HepG2 (cell line): ENCODE data around the gene SPHK1. TPM values are rescaled to one million over a fixed set of nuclear protein-coding genes. Genes with fewer than 3 reads are reported as not detected.
A peak's percentile ranks its signal among the peaks of the same experiment; 100 is the strongest.

Source experiments
- GATAD1 ChIP-seq: IDR thresholded peaks from 2 replicates; pipeline ENCODE4 v1.6.1; 2016; ENCODE audit warnings: missing genetic modification reagents, missing compliant biosample characterization
- GATAD2A ChIP-seq: IDR thresholded peaks from 2 replicates; pipeline ENCODE4 v1.6.1; 2016
- KAT2B ChIP-seq: fragments of 150-350 bp; IDR thresholded peaks from 2 replicates; pipeline ENCODE4 v1.6.1; 2014; ENCODE audit warnings: low read depth, low read length, borderline replicate concordance
- MBD4 ChIP-seq: IDR thresholded peaks from 2 replicates; pipeline ENCODE4 v1.6.1; 2012; ENCODE audit warnings: low read length, inconsistent platforms, borderline replicate concordance
- POLR2A ChIP-seq, 2 experiments: IDR thresholded peaks; 2 replicates each; pipeline ENCODE4 v1.6.1; 2011; ENCODE audit warnings: low read depth in 2 of 2, low read length in 2 of 2, mild to moderate bottlenecking in 1 of 2, moderate library complexity in 1 of 2; ENCODE audit not compliant: insufficient read depth in 1 of 2
- RBM22 ChIP-seq: fragments of 200-400 bp; formaldehyde crosslinking; optimal IDR thresholded peaks from 2 replicates; pipeline ENCODE3; 2017; ENCODE audit warnings: mild to moderate bottlenecking, low read length, moderate library complexity
- TAF15 ChIP-seq: fragments of 200-400 bp; formaldehyde crosslinking; IDR thresholded peaks from one replicate; pipeline ENCODE4 v1.6.1; 2018; ENCODE audit warnings: mild to moderate bottlenecking, low read depth, low read length; ENCODE audit not compliant: poor library complexity, severe bottlenecking
- ZNF446 ChIP-seq: sonication (generic); formaldehyde crosslinking; IDR thresholded peaks from 2 replicates; pipeline ENCODE4 v1.5.0; 2020; ENCODE audit warnings: mild to moderate bottlenecking, missing genetic modification reagents
- ZNF614 ChIP-seq: IDR thresholded peaks from 2 replicates; pipeline ENCODE4 v1.6.1; 2018; ENCODE audit warnings: missing biosample characterization, missing genetic modification reagents, inconsistent platforms, borderline replicate concordance
- polyA plus RNA-seq, 8 experiments: library from polyadenylated mRNA; depleted of rRNA in 3 of 8; stranded (reverse) in 7 of 8; unstranded in 1 of 8; fragments of >200 nt; fragmentation: Illumina TruSeq in 4 of 8; extraction: Trizol in 4 of 8; gene quantifications; 2 replicates each; pipeline versions ENCODE4 v1.2.1 to v1.2.3, GENCODE V29; 2011 to 2016; ENCODE audit warnings: low read depth in 4 of 8, missing spikeins in 1 of 8, mixed read lengths in 1 of 8; ENCODE audit not compliant: insufficient read depth in 1 of 8
- total RNA-seq, 5 experiments: library from RNA; depleted of rRNA; stranded (reverse); fragments of >200 nt; fragmentation: Illumina TruSeq; extraction: Trizol; gene quantifications; 2 replicates each; pipeline ENCODE4 v1.2.3, GENCODE V29; 2016; ENCODE audit warnings: low read depth in 1 of 5
- TF ChIP-seq, protein P1 (sequence below): sonication (generic); formaldehyde crosslinking; IDR thresholded peaks from 2 replicates; pipeline ENCODE4 v1.4.0; 2020; ENCODE audit warnings: mild to moderate bottlenecking, missing genetic modification reagents
- TF ChIP-seq, protein P2 (sequence below): IDR thresholded peaks from 2 replicates; pipeline ENCODE4 v1.6.1; 2018; ENCODE audit warnings: missing genetic modification reagents, mild to moderate bottlenecking, missing compliant biosample characterization
- TF ChIP-seq, protein P3 (sequence below): sonication (generic); formaldehyde crosslinking; IDR thresholded peaks from 2 replicates; pipeline ENCODE4 v1.4.0; 2020; ENCODE audit warnings: mild to moderate bottlenecking, missing genetic modification reagents, borderline replicate concordance
- TF ChIP-seq, protein P4 (sequence below): IDR thresholded peaks from 2 replicates; pipeline ENCODE4 v1.6.1; 2016; ENCODE audit warnings: low read depth
- TF ChIP-seq, protein P5 (sequence below): sonication (generic); formaldehyde crosslinking; IDR thresholded peaks from 2 replicates; pipeline ENCODE4 v1.4.0; 2020; ENCODE audit warnings: mild to moderate bottlenecking, missing genetic modification reagents
- TF ChIP-seq, protein P6 (sequence below): sonication (generic); formaldehyde crosslinking; IDR thresholded peaks from 2 replicates; pipeline ENCODE4 v1.8.0; 2022; ENCODE audit warnings: missing genetic modification reagents, mild to moderate bottlenecking, inconsistent platforms, borderline replicate concordance

The SPHK1 gene
- total and polyA plus RNA-seq, 2 of the 13 experiments (the other 11 are each of a cell fraction or from before 2014, with no cell fraction given): 129 to 160 TPM

DNA sequence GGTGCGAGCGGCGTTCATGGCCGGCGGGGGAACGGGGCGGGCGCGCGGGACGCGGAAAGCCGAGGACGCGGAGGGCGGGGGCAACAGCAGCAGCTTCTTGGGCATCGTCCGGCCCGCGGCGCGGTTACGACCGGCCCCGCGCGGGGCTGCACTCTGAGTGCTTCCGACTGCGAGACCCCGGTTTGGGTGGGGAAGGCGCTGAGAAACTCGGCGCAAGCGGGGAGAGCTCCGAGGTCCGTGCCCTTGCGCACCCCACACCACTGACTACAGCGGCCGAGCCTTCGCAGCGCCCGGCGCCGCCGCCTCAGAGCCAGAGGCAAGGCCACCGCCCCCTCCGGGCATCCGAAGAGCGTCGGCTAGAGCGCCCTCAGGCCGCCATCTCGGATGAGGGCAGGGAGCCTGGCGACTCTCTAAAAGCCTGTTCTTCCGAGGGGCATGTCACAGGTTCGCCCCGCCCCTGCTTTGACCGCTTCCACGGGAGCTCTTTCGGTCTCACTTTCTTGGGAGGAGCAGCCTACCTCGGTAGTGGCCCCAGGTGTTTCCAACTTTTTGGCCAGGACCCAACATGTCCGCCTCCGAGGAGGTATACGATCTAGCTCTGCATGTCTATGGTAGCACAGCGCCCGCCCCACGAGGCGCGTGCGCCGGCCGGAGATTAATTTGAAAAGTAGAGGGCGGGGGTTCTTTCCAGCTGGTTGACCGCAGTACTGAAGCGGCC, 30.7 kb upstream of the SPHK1 start, which contains the start of gene PRPSAP1 (continued):
- TF ChIP-seq, protein P1, sequence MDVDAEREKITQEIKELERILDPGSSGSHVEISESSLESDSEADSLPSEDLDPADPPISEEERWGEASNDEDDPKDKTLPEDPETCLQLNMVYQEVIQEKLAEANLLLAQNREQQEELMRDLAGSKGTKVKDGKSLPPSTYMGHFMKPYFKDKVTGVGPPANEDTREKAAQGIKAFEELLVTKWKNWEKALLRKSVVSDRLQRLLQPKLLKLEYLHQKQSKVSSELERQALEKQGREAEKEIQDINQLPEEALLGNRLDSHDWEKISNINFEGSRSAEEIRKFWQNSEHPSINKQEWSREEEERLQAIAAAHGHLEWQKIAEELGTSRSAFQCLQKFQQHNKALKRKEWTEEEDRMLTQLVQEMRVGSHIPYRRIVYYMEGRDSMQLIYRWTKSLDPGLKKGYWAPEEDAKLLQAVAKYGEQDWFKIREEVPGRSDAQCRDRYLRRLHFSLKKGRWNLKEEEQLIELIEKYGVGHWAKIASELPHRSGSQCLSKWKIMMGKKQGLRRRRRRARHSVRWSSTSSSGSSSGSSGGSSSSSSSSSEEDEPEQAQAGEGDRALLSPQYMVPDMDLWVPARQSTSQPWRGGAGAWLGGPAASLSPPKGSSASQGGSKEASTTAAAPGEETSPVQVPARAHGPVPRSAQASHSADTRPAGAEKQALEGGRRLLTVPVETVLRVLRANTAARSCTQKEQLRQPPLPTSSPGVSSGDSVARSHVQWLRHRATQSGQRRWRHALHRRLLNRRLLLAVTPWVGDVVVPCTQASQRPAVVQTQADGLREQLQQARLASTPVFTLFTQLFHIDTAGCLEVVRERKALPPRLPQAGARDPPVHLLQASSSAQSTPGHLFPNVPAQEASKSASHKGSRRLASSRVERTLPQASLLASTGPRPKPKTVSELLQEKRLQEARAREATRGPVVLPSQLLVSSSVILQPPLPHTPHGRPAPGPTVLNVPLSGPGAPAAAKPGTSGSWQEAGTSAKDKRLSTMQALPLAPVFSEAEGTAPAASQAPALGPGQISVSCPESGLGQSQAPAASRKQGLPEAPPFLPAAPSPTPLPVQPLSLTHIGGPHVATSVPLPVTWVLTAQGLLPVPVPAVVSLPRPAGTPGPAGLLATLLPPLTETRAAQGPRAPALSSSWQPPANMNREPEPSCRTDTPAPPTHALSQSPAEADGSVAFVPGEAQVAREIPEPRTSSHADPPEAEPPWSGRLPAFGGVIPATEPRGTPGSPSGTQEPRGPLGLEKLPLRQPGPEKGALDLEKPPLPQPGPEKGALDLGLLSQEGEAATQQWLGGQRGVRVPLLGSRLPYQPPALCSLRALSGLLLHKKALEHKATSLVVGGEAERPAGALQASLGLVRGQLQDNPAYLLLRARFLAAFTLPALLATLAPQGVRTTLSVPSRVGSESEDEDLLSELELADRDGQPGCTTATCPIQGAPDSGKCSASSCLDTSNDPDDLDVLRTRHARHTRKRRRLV (CRISPR knock-in tag): peak; percentile 96
- TF ChIP-seq KAT2B: no peak
- peak; percentile 56 for TF ChIP-seq RBM22
- peak; percentile 92 for TF ChIP-seq ZNF614
- no peak for TF ChIP-seq MBD4
- TF ChIP-seq GATAD1 (CRISPR knock-in tag): peak; percentile 88
- TF ChIP-seq POLR2A (IDR thresholded peaks at IDR 0.05; ENCODE audit: insufficient read depth in 1 of 2, low read depth in 2 of 2, low read length in 2 of 2): peak; percentile 98 to 100
- TF ChIP-seq, protein P2, sequence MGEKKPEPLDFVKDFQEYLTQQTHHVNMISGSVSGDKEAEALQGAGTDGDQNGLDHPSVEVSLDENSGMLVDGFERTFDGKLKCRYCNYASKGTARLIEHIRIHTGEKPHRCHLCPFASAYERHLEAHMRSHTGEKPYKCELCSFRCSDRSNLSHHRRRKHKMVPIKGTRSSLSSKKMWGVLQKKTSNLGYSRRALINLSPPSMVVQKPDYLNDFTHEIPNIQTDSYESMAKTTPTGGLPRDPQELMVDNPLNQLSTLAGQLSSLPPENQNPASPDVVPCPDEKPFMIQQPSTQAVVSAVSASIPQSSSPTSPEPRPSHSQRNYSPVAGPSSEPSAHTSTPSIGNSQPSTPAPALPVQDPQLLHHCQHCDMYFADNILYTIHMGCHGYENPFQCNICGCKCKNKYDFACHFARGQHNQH (CRISPR knock-in tag): peak; percentile 88; the same call in 1 of the 2 replicates
- TF ChIP-seq, protein P3, sequence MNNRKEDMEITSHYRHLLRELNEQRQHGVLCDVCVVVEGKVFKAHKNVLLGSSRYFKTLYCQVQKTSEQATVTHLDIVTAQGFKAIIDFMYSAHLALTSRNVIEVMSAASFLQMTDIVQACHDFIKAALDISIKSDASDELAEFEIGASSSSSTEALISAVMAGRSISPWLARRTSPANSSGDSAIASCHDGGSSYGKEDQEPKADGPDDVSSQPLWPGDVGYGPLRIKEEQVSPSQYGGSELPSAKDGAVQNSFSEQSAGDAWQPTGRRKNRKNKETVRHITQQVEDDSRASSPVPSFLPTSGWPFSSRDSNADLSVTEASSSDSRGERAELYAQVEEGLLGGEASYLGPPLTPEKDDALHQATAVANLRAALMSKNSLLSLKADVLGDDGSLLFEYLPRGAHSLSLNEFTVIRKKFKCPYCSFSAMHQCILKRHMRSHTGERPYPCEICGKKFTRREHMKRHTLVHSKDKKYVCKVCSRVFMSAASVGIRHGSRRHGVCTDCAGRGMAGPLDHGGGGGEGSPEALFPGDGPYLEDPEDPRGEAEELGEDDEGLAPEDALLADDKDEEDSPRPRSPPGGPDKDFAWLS (CRISPR knock-in tag): peak; percentile 23; the same call in 1 of the 2 replicates
- TF ChIP-seq ZNF446 (CRISPR knock-in tag): 0 out of 2 replicates have a peak, but pooled peaks have one; percentile 57
- TF ChIP-seq GATAD2A: peak; percentile 76
- TF ChIP-seq, protein P4, sequence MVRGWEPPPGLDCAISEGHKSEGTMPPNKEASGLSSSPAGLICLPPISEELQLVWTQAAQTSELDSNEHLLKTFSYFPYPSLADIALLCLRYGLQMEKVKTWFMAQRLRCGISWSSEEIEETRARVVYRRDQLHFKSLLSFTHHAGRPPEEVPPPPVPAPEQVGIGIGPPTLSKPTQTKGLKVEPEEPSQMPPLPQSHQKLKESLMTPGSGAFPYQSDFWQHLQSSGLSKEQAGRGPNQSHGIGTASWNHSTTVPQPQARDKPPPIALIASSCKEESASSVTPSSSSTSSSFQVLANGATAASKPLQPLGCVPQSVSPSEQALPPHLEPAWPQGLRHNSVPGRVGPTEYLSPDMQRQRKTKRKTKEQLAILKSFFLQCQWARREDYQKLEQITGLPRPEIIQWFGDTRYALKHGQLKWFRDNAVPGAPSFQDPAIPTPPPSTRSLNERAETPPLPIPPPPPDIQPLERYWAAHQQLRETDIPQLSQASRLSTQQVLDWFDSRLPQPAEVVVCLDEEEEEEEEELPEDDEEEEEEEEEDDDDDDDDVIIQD (CRISPR knock-in tag): 0 out of 2 replicates have a peak, but pooled peaks have one; percentile 24
- TF ChIP-seq TAF15: no peak
- TF ChIP-seq, protein P5, sequence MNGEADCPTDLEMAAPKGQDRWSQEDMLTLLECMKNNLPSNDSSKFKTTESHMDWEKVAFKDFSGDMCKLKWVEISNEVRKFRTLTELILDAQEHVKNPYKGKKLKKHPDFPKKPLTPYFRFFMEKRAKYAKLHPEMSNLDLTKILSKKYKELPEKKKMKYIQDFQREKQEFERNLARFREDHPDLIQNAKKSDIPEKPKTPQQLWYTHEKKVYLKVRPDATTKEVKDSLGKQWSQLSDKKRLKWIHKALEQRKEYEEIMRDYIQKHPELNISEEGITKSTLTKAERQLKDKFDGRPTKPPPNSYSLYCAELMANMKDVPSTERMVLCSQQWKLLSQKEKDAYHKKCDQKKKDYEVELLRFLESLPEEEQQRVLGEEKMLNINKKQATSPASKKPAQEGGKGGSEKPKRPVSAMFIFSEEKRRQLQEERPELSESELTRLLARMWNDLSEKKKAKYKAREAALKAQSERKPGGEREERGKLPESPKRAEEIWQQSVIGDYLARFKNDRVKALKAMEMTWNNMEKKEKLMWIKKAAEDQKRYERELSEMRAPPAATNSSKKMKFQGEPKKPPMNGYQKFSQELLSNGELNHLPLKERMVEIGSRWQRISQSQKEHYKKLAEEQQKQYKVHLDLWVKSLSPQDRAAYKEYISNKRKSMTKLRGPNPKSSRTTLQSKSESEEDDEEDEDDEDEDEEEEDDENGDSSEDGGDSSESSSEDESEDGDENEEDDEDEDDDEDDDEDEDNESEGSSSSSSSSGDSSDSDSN (CRISPR knock-in tag): peak; percentile 94
- TF ChIP-seq, protein P6, sequence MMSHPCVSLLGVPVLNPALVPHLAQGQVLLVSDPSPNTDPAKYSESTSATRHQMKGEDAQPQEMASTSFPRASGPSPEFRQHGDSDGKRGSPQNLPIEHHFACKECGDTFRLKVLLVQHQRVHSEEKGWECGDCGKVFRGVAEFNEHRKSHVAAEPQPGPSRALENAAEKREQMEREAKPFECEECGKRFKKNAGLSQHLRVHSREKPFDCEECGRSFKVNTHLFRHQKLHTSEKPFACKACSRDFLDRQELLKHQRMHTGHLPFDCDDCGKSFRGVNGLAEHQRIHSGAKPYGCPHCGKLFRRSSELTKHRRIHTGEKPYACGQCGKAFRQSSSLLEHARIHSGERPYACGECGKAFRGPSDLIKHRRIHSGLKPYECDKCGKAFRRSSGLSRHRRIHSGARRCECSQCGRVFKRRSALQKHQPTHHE (CRISPR knock-in tag): peak; percentile 95
